Right lobe of liver (tissue), 6 donors: ENCODE data around the gene SPEF1. TPM values are rescaled to one million over a fixed set of nuclear protein-coding genes. Genes with fewer than 3 reads are reported as not detected.

Source experiments
- ATAC-seq, 4 donors: fragments of 200-7000 bp; cut with Tn5 transposase; one replicate each; pipeline ENCODE4 v1.9.1; 2020; ENCODE audit warnings: mild to moderate bottlenecking in 4 of 4, moderate library complexity in 4 of 4
- DNase-seq, 3 donors: peaks; one replicate each; pipeline ENCODE4 v3.0.0-alpha.2; 2020
- H3K27ac ChIP-seq, 3 donors: fragments of 200-600 bp; one replicate each; pipeline ENCODE4 v1.8.0; 2022
- H3K27me3 ChIP-seq, 2 donors: fragments of 200-600 bp; one replicate each; pipeline ENCODE4 v1.8.0; 2022
- H3K36me3 ChIP-seq, 4 donors: fragments of 200-600 bp; sonication (generic) in 1 of 4; one replicate each; pipeline versions ENCODE4 v1.5.1 to v1.8.0; 2017 to 2022; ENCODE audit warnings: control low read depth in 1 of 4
- H3K4me1 ChIP-seq, 4 donors: fragments of 200-600 bp; sonication (generic) in 1 of 4; one replicate each; pipeline versions ENCODE4 v1.5.1 to v1.8.0; 2017 to 2022; ENCODE audit warnings: control low read depth in 1 of 4
- H3K4me3 ChIP-seq, 3 donors: fragments of 200-600 bp; one replicate each; pipeline ENCODE4 v1.8.0; 2022
- H3K9me3 ChIP-seq, 4 donors: fragments of 200-600 bp; sonication (generic) in 1 of 4; one replicate each; pipeline versions ENCODE4 v1.5.1 to v1.8.0; 2017 to 2022; ENCODE audit warnings: control low read depth in 1 of 4
- POLR2A ChIP-seq: fragments of 450-650 bp; IDR thresholded peaks from one replicate; pipeline ENCODE4 v1.6.1; 2017; ENCODE audit warnings: antibody characterized with exemption, mild to moderate bottlenecking
- WGBS: methylation state at CpG from one replicate; pipeline ENCODE4 v1.1.6; 2018; ENCODE audit warnings: low coverage, low lambda C conversion rate; ENCODE audit not compliant: insufficient coverage; ENCODE audit errors: missing lambda C conversion rate; 5-methylcytosine and 5-hydroxymethylcytosine counted together
- intact Hi-C, 2 donors: fragments of 100-400 bp; cut with DNase I; formaldehyde crosslinking; loops; one replicate each; pipeline versions ENCODE4 v1.11.2 to v1.14.1; 2022
- total RNA-seq, 6 experiments: library from RNA; depleted of rRNA in 2 of 6; stranded (reverse); fragments of >200 nt in 2 of 6; fragmentation: NEBNext Ultra II Directional in 3 of 6; extraction: Animal tissue kit (Norgen Biotek cat#: 25700) in 3 of 6; gene quantifications; one replicate each; pipeline versions ENCODE4 v1.1.0 to v1.2.4, GENCODE V29; 2016 to 2023
- TF ChIP-seq, protein P1 (sequence below), 4 donors: fragments of 200-600 bp in 3 of 4; fragments of 450-650 bp in 1 of 4; IDR thresholded peaks; one replicate each; pipeline versions ENCODE4 v1.5.1 to v1.8.0; 2016 to 2022; ENCODE audit warnings: antibody characterized with exemption in 4 of 4, mild to moderate bottlenecking in 2 of 4
- donor health status: DM: no; HTN: yes; CAD: no.
- donor health status: DM: no; HTN: no; CAD: no.
- donor health status: DM: no; HTN: no; CAD: no.
- donor health status: DM: no; HTN: yes; CAD: no.
- donor health status: DM: no; HTN: yes; CAD: no.

The SPEF1 gene
- total RNA-seq, 6 experiments from 2014 or later = not detected

DNA sequence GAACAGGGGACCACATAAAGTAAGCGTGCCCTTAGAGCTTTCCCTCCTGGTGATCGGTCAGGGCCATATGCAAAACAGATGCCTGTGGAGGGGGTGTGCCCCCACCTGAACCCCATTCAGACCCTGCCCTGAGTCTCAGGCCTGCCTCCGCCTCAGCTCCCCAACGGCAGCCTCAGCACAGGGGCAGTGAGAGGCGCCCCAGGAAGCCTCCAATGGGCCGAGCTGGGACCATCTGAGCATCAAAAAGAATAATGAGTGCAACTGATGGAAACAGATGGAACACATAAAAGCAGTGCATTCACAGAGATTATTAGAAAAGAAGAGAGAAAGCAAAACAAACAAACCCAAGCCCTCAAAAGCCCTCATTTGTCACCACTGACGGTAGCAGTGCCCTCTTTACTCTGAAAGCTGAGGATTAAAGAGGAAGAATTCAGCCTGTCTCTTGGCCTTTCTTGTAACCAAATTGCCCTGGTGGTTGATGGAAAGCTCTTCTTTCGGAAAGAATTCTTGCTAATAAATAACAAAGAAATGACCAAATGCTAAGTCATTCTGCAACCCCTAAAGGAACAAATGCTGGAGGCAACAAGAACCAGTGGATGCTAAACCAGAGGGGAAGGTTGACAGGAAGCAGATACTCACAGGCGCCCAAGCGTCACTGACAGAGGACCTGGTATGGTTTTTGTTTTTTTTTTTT lies 20.4 kb downstream of the SPEF1 start:
- TF ChIP-seq POLR2A = no peak
- TF ChIP-seq, protein P1, sequence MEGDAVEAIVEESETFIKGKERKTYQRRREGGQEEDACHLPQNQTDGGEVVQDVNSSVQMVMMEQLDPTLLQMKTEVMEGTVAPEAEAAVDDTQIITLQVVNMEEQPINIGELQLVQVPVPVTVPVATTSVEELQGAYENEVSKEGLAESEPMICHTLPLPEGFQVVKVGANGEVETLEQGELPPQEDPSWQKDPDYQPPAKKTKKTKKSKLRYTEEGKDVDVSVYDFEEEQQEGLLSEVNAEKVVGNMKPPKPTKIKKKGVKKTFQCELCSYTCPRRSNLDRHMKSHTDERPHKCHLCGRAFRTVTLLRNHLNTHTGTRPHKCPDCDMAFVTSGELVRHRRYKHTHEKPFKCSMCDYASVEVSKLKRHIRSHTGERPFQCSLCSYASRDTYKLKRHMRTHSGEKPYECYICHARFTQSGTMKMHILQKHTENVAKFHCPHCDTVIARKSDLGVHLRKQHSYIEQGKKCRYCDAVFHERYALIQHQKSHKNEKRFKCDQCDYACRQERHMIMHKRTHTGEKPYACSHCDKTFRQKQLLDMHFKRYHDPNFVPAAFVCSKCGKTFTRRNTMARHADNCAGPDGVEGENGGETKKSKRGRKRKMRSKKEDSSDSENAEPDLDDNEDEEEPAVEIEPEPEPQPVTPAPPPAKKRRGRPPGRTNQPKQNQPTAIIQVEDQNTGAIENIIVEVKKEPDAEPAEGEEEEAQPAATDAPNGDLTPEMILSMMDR (IDR thresholded peaks at IDR 0.05) = no peak
- ATAC-seq = no peak
- intact Hi-C loops = no loop called here
- no peak overlapping the region for H3K27ac ChIP-seq
- H3K4me1 ChIP-seq = no peaks in the 10 kb centered on the region
- H3K27me3 ChIP-seq = no peaks in the 10 kb centered on the region
- WGBS = 74% methylated on average over 8 of the region's 10 CpGs
- H3K9me3 ChIP-seq = no peaks in the 10 kb centered on the region
- H3K36me3 ChIP-seq = no peaks in the 10 kb centered on the region
- no peak overlapping the region for H3K4me3 ChIP-seq
- DNase-seq = no peak

DNA sequence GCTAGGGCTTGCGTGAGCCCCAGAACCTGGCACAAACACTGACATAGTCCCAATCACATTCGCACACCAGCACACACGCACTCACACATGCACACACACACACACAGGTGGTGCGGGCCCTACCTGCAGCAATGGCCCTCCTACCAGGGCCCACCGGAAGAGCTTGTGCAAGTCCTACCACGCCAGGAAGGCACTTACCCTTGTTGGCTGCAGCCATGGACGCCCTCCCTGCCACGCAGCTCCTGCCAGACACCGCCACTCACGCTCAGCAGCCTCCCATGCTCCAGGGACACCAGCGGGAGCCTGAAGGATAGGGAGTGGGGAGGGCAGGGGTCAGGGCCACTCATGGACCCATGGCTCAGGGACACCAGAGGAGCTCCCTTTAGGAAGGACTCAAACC lies 21.4 kb downstream of the SPEF1 start:
- Histone ChIP-seq H3K4me3 (no peak overlapping the region), H3K27me3 (no peaks in the 10 kb centered on the region), H3K9me3 (no peaks in the 10 kb centered on the region), H3K4me1 (no peaks in the 10 kb centered on the region), H3K27ac (no peak overlapping the region), H3K36me3 (no peaks in the 10 kb centered on the region)
- no peak for DNase-seq
- ATAC-seq = no peak
- TF ChIP-seq, protein P1 (IDR thresholded peaks at IDR 0.05) = no peak
- TF ChIP-seq POLR2A = no peak
- no CpG with 5 or more reads among the region's 11 CpGs for WGBS
- intact Hi-C loops = no loop called here

DNA sequence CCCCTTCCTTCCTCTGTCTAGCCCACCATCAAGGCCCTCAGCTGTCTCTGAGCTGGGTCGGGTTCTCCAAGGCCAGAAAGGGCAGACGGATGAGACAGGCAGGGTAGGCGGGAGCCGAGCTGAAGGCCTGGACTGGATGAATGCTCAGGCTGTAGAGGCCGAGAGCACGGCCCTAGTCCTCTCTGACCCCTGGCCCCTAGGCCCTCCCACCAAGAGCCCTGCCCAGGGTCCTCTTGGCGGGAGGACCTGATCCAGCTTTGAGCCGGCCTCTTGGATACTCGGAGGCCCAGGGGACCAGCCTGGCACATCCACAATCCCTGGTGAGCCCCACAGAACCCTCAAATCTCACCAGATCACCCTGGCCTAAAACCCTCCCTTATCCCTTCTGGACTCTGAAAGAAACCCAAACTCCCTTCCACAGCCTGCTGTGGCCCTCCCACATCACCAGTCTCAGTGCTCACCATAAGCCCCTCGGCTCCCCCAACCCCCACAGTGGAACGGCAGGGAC lies 21.9 kb downstream of the SPEF1 start:
- WGBS = 93% methylated on average over 3 of the region's 11 CpGs
- Histone ChIP-seq H3K4me1 (no peaks in the 10 kb centered on the region), H3K4me3 (no peak overlapping the region), H3K27ac (no peak overlapping the region), H3K36me3 (no peaks in the 10 kb centered on the region), H3K27me3 (no peaks in the 10 kb centered on the region), H3K9me3 (no peaks in the 10 kb centered on the region)
- DNase-seq (no peak), ATAC-seq (no peak)
- intact Hi-C loops = no loop called here
- no peak for TF ChIP-seq POLR2A
- TF ChIP-seq, protein P1 (IDR thresholded peaks at IDR 0.05) = no peak

DNA sequence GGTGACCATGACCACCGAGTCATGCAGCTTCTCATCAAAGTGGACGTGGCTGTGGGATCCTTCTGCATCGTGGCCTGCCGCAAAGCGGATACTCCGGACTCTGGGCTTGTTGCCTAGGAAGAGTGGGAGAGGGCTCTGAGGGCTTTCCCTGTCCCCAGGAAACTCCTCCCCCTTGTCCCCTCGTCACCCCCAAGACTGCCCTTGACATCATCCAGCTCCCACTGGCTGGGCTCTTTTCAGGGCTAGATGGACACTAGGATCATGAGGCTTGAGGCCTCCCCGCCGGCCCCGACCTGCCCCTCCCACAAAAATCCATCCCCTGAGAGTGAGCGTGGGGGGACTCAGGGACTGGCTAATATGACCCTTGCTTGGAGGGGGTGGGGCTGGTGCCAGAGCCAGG lies 22.7 kb downstream of the SPEF1 start:
- H3K27ac ChIP-seq = no peak overlapping the region

More for the DNA sequence above, 22.7 kb downstream of the SPEF1 start:
- DNase-seq = no peak
- H3K36me3 ChIP-seq = no peaks in the 10 kb centered on the region
- WGBS = no CpG with 5 or more reads among the region's 11 CpGs
- TF ChIP-seq, protein P1 (IDR thresholded peaks at IDR 0.05) = no peak
- no peak for TF ChIP-seq POLR2A
- H3K4me3 ChIP-seq = no peak overlapping the region
- no peak for ATAC-seq
- no peaks in the 10 kb centered on the region for H3K4me1 ChIP-seq
- no peaks in the 10 kb centered on the region for H3K9me3 ChIP-seq
- intact Hi-C loops = no loop called here
- H3K27me3 ChIP-seq = no peaks in the 10 kb centered on the region
